ENCODE data around the gene LRRC3.

Gene LRRC3

GRCh38 chr21:44454747-44455523 lies at the start of gene LRRC3:
Gene LRRC3 (plus strand): TSS chr21:44455510. CDS start chr21:44456645, 1,135 bp downstream.
- no peak for TF ChIP-seq GATA2 (IDR thresholded peaks at IDR 0.05; ENCODE audit: low read depth, low read length)
- no peak for TF ChIP-seq GATA3 (IDR thresholded peaks at IDR 0.05; ENCODE audit: low read depth, low read length)

DNA sequence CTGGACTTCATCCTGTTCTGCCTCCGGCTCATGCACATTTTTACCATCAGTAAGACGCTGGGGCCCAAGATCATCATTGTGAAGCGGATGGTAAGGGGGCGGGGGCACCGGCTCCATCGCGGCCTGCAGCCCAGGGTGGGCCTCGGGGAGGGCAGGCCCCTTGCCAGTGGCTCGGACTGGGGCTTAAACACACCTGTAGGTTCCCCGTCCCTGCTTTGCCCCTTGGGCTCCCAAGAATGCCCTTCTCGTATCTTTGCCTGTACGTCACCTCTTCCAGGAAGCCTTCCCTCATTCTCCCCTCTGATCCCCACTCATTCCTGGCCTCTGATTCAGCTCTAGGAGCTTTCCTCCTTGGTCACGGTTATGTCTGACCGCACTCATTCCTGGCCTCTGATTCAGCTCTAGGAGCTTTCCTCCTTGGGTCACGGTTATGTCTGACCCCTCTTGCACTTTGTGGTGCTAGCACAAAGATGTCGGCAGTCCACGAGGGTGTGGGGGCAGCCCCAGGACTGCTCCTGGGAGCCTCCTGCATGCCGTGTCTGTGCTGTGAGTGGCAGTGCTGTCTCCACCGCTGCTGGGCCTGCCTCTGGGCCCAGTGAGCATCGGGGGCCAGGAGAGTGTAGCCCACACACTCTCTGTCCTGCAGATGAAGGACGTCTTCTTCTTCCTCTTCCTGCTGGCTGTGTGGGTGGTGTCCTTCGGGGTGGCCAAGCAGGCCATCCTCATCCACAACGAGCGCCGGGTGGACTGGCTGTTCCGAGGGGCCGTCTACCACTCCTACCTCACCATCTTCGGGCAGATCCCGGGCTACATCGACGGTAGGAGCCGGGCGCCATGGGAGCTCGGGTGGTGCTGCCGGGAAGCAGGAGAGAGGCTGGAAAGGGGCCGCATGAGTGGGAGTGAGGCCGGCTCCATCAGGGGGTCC lies 49.1 kb upstream of the LRRC3 start:
- no peak for TF ChIP-seq GATA3 (IDR thresholded peaks at IDR 0.05; ENCODE audit: low read depth, low read length)
- TF ChIP-seq GATA2 (IDR thresholded peaks at IDR 0.05; ENCODE audit: low read depth, low read length), result no peak

DNA sequence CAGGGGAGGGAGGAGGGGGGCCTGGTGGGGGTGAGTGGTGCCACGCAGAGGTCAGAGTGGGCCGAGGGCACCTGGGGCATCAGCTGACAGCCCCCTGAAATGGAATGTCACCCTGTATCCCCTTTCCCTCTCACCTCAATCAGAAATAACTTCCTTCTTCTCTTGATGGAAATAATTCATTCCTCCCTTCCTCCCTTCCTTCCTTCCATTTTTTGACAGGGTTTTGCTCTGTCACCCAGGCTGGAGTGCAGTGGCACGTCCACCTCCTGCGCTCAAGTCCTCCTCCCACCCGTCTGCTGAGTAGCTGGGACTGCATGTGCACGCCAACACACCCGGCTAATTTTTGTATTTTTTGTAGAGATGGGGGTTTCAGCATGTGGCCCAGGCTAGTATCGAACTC lies 48.4 kb upstream of the LRRC3 start:
- TF ChIP-seq GATA2 (IDR thresholded peaks at IDR 0.05; ENCODE audit: low read depth, low read length) (no peak), GATA3 (IDR thresholded peaks at IDR 0.05; ENCODE audit: low read depth, low read length) (no peak)

DNA sequence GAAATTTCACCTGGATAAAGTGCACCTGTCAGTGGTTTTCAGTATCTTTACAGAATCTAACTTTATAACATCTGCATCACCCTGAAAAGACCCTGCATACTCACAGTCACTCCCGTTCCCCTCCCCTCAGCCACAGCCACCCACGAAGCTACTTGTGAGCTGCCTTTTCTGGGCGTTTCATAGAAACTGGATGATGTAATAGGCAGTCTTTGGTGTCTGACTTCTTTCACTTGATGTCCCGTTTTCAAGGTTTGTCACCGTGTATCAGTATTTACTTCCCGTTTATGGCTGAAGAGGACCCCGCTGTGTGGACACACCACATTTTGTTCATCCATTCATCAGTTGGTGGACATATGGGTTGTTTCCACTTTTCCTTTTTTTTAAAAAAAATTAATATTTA lies 47.8 kb upstream of the LRRC3 start:
- TF ChIP-seq GATA2 (IDR thresholded peaks at IDR 0.05; ENCODE audit: low read depth, low read length) (no peak), GATA3 (IDR thresholded peaks at IDR 0.05; ENCODE audit: low read depth, low read length) (no peak)

DNA sequence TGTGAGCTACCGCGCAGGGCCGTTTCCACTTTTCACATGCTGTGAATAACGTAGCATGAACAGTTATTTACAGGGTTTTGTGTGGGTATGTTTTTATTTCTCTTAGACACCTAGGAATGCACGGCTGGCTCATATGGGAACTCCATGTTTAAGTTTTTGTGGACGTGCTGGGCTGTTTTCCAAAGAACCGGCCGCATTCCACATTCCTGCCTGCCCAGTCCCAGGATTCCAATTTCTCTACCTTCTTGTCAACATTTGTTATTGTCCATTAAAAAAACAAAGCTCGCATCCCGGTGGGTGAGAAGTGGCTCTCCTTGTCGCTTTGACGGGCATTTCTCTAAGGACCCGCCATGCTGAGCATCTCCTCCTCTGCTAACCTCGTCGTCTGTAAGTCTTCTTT lies 47.1 kb upstream of the LRRC3 start:
- TF ChIP-seq GATA3 (IDR thresholded peaks at IDR 0.05; ENCODE audit: low read depth, low read length) (no peak), GATA2 (IDR thresholded peaks at IDR 0.05; ENCODE audit: low read depth, low read length) (no peak)

- TF ChIP-seq GATA3 (IDR thresholded peaks at IDR 0.05; ENCODE audit: low read depth, low read length), result no peak
- TF ChIP-seq GATA2 (IDR thresholded peaks at IDR 0.05; ENCODE audit: low read depth, low read length), result no peak
Observed at GRCh38 chr21:44413566-44414290, 41.6 kb upstream of the LRRC3 start.

- TF ChIP-seq GATA3 (IDR thresholded peaks at IDR 0.05; ENCODE audit: low read depth, low read length) (no peak), GATA2 (IDR thresholded peaks at IDR 0.05; ENCODE audit: low read depth, low read length) (no peak)
Observed at GRCh38 chr21:44414291-44415072, 40.8 kb upstream of the LRRC3 start.

- TF ChIP-seq GATA2 (IDR thresholded peaks at IDR 0.05; ENCODE audit: low read depth, low read length), result no peak
- TF ChIP-seq GATA3 (IDR thresholded peaks at IDR 0.05; ENCODE audit: low read depth, low read length), result no peak
Observed at GRCh38 chr21:44415073-44416025, 40.0 kb upstream of the LRRC3 start.

DNA sequence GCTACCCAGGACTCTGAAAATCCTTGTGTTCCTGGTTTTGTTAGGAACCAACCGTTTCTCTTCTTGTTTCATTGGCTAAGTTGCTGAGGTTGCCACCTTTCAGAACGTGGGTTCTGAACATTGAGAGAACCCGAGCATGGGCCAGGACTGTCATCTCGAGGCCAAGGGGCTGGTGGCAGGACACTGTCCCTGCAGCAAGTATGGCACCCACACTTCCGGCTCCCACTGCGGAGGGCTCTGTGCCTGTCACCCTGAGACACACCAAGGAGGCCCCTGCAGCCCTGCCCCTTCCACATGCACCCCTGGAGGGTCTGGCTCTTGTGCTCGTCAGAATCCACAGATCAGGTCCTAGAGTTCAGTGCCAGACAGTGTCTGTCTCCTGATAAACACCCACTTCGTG lies 39.1 kb upstream of the LRRC3 start:
- TF ChIP-seq GATA2 (IDR thresholded peaks at IDR 0.05; ENCODE audit: low read depth, low read length) (no peak), GATA3 (IDR thresholded peaks at IDR 0.05; ENCODE audit: low read depth, low read length) (no peak)

GRCh38 chr21:44418108-44418875 lies 37.0 kb upstream of the LRRC3 start:
- no peak for TF ChIP-seq GATA2 (IDR thresholded peaks at IDR 0.05; ENCODE audit: low read depth, low read length)
- no peak for TF ChIP-seq GATA3 (IDR thresholded peaks at IDR 0.05; ENCODE audit: low read depth, low read length)

DNA sequence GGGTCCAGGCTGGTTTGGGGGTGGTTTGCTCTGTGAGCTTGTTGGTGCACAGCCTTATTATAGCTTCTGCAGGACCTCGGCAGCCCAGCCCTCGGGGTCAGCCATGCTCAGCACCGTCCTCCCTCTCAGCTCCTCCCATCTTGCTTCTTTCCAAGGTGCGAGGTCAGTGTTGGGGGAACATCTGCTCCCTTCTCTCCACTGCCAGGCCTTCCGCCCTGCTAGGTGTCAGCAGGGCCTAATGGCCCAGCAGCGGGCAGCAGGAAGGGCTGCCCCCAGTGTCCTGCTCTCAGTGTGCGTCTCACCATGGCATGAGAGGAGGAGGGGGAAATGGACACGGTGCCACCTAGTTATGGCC lies 36.5 kb upstream of the LRRC3 start:
- TF ChIP-seq GATA3 (IDR thresholded peaks at IDR 0.05; ENCODE audit: low read depth, low read length) (no peak), GATA2 (IDR thresholded peaks at IDR 0.05; ENCODE audit: low read depth, low read length) (no peak)

DNA sequence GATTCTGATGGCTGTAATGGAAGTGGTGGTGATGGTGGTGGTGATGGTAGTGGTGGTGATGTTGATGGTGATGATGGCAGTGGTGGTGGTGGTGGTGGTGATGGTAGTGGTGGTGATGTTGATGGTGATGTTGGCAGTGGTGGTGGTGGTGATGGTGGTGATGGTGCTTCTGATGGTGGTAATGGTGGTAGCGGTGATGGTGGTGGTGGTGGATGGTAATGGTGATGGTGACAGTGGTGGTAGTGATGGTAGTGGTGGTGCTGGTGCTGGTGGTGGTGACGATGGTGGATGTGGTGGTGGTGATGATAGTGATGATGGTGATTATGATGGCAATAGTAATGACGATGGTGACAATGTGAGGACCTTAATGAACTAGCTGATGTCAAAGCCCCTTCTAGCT lies 35.6 kb upstream of the LRRC3 start:
- TF ChIP-seq GATA2 (IDR thresholded peaks at IDR 0.05; ENCODE audit: low read depth, low read length) (no peak), GATA3 (IDR thresholded peaks at IDR 0.05; ENCODE audit: low read depth, low read length) (no peak)

Measured in SH-SY5Y (cell line).